DOHH2 (cell line): ENCODE measurements around the gene ARHGEF12.

Experiments used
- EZH2phosphoT487 ChIP-seq: fragments of 200-600 bp; sonication (generic); IDR thresholded peaks from 2 replicates; pipeline ENCODE4 v1.6.1; 2017; ENCODE audit warnings: borderline replicate concordance, mild to moderate bottlenecking, antibody characterized with exemption, low read length, moderate library complexity, mixed read lengths
- TF ChIP-seq, protein P1 (sequence below): fragments of 200-600 bp; sonication (generic); IDR thresholded peaks from one replicate; pipeline ENCODE4 v1.5.1; 2014; ENCODE audit warnings: antibody characterized with exemption, mild to moderate bottlenecking, low read depth, low read length; ENCODE audit not compliant: poor library complexity, severe bottlenecking

DNA sequence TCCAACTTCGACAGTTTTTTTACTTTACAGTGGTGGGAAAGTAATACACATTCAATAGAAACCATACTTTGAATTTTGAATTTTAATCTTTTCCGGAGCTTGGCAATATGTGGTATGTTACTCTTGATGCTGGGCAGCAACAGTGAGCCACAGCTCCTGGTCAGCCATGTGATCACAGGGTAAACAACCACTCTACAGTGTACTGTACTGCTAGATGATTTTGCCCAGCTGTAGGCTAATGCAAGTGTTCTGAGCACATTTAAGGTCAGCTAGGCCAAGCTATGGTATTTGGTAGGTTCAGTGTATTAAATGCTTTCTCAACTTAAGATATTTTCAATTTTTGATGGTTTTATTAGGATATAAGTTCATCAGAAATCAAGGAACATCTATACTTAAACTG is 126.6 kb downstream of the ARHGEF12 start:
- no peak for TF ChIP-seq EZH2phosphoT487
- TF ChIP-seq, protein P1, sequence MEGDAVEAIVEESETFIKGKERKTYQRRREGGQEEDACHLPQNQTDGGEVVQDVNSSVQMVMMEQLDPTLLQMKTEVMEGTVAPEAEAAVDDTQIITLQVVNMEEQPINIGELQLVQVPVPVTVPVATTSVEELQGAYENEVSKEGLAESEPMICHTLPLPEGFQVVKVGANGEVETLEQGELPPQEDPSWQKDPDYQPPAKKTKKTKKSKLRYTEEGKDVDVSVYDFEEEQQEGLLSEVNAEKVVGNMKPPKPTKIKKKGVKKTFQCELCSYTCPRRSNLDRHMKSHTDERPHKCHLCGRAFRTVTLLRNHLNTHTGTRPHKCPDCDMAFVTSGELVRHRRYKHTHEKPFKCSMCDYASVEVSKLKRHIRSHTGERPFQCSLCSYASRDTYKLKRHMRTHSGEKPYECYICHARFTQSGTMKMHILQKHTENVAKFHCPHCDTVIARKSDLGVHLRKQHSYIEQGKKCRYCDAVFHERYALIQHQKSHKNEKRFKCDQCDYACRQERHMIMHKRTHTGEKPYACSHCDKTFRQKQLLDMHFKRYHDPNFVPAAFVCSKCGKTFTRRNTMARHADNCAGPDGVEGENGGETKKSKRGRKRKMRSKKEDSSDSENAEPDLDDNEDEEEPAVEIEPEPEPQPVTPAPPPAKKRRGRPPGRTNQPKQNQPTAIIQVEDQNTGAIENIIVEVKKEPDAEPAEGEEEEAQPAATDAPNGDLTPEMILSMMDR = no peak
